Stimulated activated CD8-positive, alpha-beta memory T cell treated with anti-CD3 and anti-CD28 coated beads, Interleukin-15, amount 100 ng/mL, for 48 hours (primary cell): ENCODE data around the gene PANK2.
"Not testable (repeated sequence)": the region's sequence is repeated elsewhere in the genome, so short reads cannot be mapped to it uniquely, and the experiment has no call there.

ENCODE experiments used
- DNase-seq, 2 donors: peaks; one replicate each; pipeline ENCODE4 v3.0.0-alpha.2; 2020; ENCODE audit warnings: low read depth in 2 of 2

Gene PANK2

DNA sequence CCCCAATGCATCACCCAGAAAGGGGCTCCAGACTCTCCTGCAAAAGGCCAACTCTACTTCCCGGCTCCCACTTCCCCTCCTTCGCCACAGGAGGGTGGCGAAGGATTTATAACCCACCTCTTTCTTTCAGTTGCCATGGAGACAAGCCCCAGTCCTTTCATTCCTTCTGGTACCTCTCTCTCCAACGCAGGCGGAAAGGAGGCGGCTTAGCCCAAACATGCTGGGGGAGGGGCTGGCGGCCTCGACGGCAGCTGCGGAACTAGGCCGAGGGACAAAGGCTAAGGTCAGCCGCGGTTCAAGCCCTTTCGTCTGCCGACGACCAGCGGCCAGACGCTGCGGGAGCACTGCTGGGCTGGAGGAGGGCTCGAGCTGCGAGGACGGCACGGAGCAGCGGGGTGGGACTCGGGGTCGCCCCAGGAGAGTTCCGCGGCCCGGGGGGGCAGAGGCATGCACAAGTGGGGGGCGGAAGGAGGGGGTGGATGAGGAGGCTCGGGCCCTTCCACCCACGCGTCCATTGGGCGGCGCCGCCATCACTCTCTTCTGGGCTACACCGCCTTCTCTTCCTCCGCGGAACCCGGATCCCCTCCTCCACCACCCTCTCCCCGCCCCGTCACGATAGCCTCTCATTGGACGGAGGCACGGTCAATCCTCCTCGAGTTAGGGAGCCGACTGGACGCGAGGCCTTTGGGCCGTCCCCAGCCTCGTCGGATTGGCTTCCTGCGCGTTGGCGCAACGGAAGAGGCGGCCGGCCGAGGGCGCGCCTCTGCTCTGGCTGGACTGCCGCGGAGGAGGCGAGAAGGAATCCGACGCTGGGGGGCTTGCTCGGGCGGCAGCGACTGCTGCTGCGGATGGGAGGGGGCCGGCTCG, at the start of gene PANK2:
Gene PANK2, plus strand, starts transcription at position 766 of the 867 bp plus-strand sequence.
- peak; percentile 96 for DNase-seq

DNA sequence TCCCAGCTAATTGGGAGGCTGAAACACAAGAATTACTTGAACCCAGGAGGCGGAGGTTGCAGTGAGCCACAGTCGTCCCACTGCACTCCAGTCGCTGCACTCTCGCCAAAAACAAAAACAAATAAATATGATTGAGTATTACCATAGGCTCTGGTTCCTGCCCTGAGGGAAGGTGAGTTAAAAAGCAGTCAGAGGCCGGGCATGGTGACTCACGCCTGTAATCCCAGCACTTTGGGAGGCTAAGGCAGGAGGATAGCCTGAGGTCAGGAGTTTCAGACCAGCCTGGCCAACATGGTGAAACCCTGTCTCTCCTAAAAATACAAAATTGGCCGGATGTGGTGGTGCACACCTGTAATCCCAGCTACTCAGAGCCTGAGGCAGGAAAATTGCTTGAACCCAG, 49.0 kb upstream of the PANK2 start:
- not testable (repeated sequence) for DNase-seq

DNA sequence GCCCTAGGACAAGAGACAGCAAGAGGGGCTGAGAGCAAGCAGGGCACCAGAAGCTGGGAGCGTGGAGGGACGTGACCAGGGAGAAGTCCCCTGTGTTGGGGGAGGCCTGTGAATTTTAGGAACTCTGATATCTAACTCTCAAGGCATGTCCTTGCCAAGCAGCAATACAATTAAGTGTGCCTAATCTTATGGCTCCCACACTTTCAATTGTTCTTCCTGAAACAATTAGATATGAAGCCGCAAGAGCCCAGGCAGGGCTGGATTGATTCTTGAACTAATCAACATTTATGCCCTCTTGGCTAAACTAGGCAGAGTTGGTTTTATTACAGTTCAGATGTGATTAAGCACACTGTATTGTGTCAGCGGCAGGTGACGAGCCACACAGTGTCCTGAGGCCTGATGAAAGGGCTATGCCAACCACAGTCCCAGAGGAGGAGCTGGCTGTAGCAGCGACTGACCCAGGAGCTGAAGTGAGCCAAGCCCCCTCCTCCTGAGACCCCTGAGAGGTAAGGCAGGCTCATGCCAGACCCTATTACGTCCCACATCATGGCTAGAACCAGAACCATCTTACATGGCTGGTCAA, 46.7 kb upstream of the PANK2 start:
- no peak for DNase-seq

- no peak for DNase-seq
These were observed 45.7 kb upstream of the PANK2 start for GRCh38 chr20:3843490-3843889.

DNA sequence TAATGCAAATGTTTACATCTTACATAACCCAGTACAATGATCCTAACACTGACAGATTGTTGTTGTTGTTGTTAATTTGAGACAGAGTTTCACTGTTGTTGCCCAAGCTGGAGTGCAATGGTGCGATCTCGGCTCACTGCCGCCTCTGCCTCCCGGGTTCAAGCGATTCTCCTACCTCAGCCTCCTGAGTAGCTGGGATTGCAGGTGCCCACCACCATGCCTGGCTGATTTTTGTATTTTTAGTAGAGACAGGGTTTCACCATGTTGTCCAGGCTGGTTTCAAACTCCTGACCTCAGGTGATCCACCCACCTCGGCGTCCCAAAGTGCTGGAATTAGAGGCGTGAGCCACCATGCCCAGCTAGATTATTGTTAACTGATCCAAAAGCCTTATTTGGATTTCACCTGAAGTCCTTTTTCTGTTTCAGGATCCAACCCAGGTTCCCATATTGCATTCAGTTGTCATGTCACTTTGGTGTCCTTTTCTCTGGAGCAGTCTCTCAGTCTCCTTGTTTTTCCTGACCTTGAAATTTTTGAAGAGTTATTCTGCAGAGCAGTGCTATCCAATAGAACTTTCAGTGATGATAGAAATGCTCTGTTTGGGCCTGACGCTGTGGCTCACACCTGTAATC, 45.1 kb upstream of the PANK2 start:
- not testable (repeated sequence) for DNase-seq

GRCh38 chr20:3846378-3846739, 42.8 kb upstream of the PANK2 start:
- DNase-seq = no peak

GRCh38 chr20:3846740-3847428, 42.3 kb upstream of the PANK2 start, which contains the start of gene MAVS:
Gene MAVS (plus strand): TSS chr20:3846834. CDS start chr20:3854625, 7,791 bp downstream.
- DNase-seq = peak; percentile 79 to 82

DNA sequence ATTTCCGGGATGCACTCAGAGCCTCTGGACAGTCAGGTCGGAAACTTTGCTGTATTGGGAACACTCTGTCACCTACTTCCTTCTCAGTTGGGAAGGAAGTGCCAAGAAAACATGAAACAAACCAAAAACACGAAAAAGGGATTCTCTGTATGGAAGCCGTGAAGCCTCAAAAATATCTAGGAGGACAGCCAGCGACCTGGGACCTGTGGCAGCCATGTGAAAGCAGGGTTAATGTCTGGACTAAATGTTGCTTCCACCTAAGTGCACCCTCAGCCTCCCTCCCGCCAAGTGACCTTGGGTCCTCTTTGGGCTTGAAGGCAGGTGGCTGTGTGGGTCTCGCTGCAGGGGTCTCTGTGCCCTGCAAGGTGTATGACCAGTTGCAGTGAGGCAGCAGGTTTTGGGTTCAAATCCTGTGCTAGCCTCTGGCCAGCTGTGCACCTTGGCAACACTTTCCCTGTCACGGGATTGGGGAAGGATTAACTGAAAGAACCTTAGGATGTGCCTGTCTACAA, 41.7 kb upstream of the PANK2 start:
- no peak for DNase-seq

- DNase-seq = no peak
These were observed 40.6 kb upstream of the PANK2 start for GRCh38 chr20:3848565-3848964.

DNA sequence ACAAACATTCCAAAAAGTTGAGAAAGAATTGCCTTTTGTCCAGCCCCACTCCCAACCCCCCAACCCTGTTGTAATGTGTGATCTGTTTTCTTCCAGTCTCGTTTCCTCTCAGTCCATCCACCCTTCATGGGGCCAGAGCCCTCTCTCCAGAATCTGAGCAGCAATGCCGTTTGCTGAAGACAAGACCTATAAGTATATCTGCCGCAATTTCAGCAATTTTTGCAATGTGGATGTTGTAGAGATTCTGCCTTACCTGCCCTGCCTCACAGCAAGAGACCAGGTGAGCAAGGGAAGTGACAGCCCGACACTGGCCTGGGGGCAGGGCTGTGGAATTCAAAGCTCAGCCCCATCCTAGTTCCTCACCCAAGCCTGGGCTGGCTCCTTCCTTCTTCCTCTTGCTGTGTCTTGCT, 34.7 kb upstream of the PANK2 start:
- DNase-seq = no peak

GRCh38 chr20:3857405-3857804, 31.8 kb upstream of the PANK2 start:
- no peak for DNase-seq

DNA sequence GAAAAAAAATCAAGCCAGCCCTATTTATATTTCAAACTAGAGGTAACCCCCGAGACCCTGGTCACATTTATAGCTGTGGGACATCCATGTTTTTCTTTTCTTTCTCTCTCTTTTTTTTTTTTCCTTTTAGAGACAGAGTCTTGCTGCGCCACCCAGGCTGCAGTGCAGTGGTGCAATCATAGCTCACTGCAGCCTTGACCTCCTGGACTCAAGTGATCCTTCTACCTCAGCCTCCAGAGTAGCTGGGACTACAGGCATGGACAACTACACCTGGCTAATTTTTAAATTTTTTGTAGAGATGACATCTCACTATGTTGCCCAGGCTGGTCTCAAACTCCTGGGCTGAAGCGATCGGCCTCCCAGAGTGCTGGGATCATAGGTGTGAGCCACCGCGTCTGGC, 30.5 kb upstream of the PANK2 start:
- no peak for DNase-seq

- no peak for DNase-seq
These were observed 28.0 kb upstream of the PANK2 start for GRCh38 chr20:3861191-3861590.

DNA sequence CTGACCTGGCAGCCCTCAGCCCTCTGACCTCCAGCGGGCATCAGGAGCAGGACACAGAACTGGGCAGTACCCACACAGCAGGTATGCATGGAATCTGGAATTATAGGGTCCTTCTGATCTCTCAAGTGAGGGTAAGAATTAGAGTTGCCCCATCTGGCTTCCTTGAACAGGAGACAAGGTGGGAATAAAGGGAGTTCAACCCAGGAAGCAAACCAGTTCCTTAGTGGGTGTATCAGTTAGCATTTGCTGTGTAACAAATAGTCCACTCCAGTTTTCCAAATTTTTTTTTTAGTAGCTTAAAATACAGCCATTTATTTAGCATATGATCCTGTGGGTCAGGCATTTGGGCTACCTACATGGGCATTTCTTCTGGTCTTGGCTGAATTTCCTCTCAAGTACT, 26.9 kb upstream of the PANK2 start:
- no peak for DNase-seq

DNA sequence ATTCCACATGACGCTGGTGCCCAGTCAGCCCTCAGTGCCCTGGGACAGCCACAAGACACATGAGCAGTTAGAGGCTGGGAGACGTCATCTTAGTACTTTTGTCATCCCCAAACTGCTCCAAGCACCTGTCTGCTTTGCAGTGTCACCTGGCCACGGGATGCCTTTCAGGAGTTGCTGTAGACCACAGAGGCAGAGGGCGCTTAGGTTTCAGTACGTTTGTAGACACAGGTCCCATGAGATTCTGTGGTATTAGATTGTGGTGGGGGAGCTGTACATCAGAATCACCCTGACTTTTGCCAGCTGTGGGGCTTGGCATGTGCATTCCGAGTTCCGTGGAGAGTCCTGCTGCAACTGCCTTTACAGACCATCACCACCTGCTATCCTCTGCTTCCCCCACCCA, 25.9 kb upstream of the PANK2 start:
- DNase-seq = no peak

GRCh38 chr20:3864518-3864917, 24.7 kb upstream of the PANK2 start:
- DNase-seq = no peak

- DNase-seq = no peak
These were observed 23.9 kb upstream of the PANK2 start for GRCh38 chr20:3865152-3865886.

- no peak for DNase-seq
These were observed 23.2 kb upstream of the PANK2 start for GRCh38 chr20:3865887-3866407.

GRCh38 chr20:3866464-3866863, 22.7 kb upstream of the PANK2 start:
- no peak for DNase-seq

DNA sequence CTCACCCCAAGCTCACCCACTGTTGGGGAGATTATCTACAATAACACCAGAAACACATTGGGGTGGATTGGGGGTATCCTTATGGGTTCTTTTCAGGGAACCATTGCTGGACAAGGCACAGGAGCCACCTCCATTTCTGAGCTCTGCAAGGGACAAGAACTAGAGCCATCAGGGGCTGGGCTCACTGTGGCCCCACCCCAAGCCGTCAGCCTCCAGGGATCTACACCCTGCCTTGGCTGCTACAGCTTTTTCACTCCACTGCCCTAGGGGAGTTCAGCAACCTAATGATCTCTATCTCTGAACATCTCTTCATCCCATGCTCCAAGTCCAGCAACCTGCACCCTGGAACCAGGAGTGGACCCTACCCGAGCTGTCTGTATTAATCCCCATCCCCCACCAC, 21.4 kb upstream of the PANK2 start:
- no peak for DNase-seq
